Esophagus squamous epithelium (tissue), 4 donors: ENCODE data around the gene FOXL3.

Experiments
- POLR2A ChIP-seq, 4 donors: fragments of 450-650 bp; IDR thresholded peaks; one replicate each; pipeline ENCODE4 v1.6.1; 2017; ENCODE audit warnings: antibody characterized with exemption in 4 of 4, mild to moderate bottlenecking in 4 of 4, moderate library complexity in 3 of 4
- TF ChIP-seq, protein P1 (sequence below), 6 experiments: fragments of 450-650 bp in 4 of 6; fragments of 200-600 bp in 2 of 6; sonication (generic) in 2 of 6; IDR thresholded peaks; one replicate each; pipeline ENCODE4 v1.5.1; 2016 to 2019; ENCODE audit warnings: antibody characterized with exemption in 6 of 6, mild to moderate bottlenecking in 4 of 6, moderate library complexity in 4 of 6

DNA sequence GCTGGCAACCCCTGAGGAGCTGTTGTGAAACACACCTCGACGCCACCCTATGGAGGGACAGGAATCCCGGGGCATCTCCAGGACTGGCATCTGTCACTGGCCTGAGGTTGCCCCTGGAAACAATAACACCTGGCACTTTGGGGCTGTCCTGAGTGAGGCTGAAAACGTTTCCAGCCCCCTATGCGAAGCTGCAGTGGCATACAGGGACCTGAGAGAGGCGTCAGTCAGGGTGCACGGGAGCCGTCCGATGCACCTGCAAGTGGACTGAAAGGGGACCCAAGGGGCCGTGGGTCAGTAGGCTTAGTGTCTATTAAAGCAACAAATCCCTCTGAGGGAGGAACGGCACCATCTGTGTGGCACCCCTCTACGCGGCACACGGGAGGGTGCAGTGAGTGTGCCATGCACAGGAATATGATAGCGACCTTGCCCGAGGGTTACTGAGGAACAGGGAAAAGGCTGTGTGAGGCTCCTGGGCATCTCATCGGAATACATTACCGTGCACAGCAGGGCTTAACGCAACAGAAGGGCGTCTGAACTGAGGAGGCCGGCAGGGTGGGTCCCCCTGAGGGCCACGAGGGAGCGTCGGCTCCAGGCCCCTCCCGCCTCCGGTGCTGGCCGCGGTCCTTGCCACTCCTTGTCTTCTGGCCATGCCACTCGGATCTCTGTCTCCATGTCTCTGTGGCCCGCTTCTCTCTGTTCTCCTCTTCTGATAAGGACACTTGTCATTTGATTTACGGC, 50.4 kb downstream of the FOXL3 start:
- TF ChIP-seq, protein P1, sequence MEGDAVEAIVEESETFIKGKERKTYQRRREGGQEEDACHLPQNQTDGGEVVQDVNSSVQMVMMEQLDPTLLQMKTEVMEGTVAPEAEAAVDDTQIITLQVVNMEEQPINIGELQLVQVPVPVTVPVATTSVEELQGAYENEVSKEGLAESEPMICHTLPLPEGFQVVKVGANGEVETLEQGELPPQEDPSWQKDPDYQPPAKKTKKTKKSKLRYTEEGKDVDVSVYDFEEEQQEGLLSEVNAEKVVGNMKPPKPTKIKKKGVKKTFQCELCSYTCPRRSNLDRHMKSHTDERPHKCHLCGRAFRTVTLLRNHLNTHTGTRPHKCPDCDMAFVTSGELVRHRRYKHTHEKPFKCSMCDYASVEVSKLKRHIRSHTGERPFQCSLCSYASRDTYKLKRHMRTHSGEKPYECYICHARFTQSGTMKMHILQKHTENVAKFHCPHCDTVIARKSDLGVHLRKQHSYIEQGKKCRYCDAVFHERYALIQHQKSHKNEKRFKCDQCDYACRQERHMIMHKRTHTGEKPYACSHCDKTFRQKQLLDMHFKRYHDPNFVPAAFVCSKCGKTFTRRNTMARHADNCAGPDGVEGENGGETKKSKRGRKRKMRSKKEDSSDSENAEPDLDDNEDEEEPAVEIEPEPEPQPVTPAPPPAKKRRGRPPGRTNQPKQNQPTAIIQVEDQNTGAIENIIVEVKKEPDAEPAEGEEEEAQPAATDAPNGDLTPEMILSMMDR (IDR thresholded peaks at IDR 0.05), result no peak
- TF ChIP-seq POLR2A (IDR thresholded peaks at IDR 0.05), result no peak
